ENCODE data around the gene KCNJ4. TPM values are rescaled to one million over a fixed set of nuclear protein-coding genes. Genes with fewer than 3 reads are reported as not detected.

The KCNJ4 gene
- total RNA-seq, 1 experiment from 2014 or later: 0.92 TPM

DNA sequence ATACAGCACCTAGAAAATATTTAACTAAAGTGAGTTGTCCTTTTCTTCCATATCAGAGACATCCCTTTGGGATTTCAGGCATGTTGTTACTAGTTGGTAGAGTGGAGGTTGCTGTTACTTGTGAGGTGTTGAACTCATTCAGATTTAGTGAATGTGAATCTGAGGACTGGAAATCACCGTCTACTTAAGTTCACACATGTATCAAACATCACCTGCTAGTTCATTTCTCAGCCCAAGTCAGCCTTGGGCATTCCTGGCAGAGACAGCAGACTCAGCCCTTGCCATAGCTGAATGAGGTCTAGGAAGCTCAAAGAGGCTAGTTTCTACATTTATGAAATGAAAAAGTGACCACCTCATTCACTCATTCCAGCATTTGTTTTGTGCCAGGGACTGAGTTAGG, 22.6 kb upstream of the KCNJ4 start:
- no peak for DNase-seq
- Histone ChIP-seq H4K8ac (replicated peaks; ENCODE audit: insufficient read length, low read depth, low read length) (no peak overlapping the region), H3K9me3 (ENCODE audit: control insufficient read depth, low read depth, low read length) (no peaks in the 10 kb centered on the region), H2AFZ (ENCODE audit: low read length) (no peak overlapping the region), H3T11ph (ENCODE audit: low read length) (no peak overlapping the region), H2BK120ac (ENCODE audit: low read depth, low read length, poor library complexity, severe bottlenecking) (no peak overlapping the region), H3K4ac (ENCODE audit: low read depth, low read length) (no peak overlapping the region), H3K23ac (ENCODE audit: insufficient read length, low read depth, low read length) (no peak overlapping the region), H4K91ac (ENCODE audit: insufficient read length, low read depth, low read length) (no peak overlapping the region), H3K18ac (ENCODE audit: insufficient read length, low read depth, low read length) (no peak overlapping the region), H2AK5ac (ENCODE audit: insufficient read length, low read length) (no peak overlapping the region), H3K27me3 (ENCODE audit: insufficient read depth, low read length) (no peaks in the 10 kb centered on the region), H3K14ac (ENCODE audit: insufficient read depth, low read length) (no peak overlapping the region), H2BK15ac (ENCODE audit: low read depth, low read length) (no peak overlapping the region), H2BK12ac (ENCODE audit: insufficient read length, low read depth, low read length) (no peak overlapping the region), H3K79me2 (ENCODE audit: insufficient read depth, low read length) (no peaks in the 10 kb centered on the region), H4K5ac (ENCODE audit: insufficient read length, low read depth, low read length) (no peak overlapping the region), H4K20me1 (ENCODE audit: control insufficient read depth, insufficient read depth, insufficient read length) (no peaks in the 10 kb centered on the region), H3K56ac (ENCODE audit: insufficient read length, low read depth, low read length) (no peak overlapping the region), H3K4me2 (ENCODE audit: insufficient read depth, insufficient read length, low read length) (no peak overlapping the region), H3K27ac (ENCODE audit: insufficient read length, low read depth, low read length) (no peak overlapping the region), H3K9ac (ENCODE audit: extremely low read depth, insufficient read length, low read length) (no peak overlapping the region), H2BK5ac (ENCODE audit: insufficient read length, low read length) (no peak overlapping the region), H3K23me2 (ENCODE audit: insufficient read length, low read depth, low read length, poor library complexity, severe bottlenecking) (no peaks in the 10 kb centered on the region), H2BK20ac (ENCODE audit: low read depth, low read length, poor library complexity, severe bottlenecking) (no peak overlapping the region), H3K79me1 (ENCODE audit: insufficient read depth, low read depth, low read length, poor library complexity, severe bottlenecking) (no peaks in the 10 kb centered on the region), H3K4me1 (ENCODE audit: insufficient read depth, low read length) (no peaks in the 10 kb centered on the region)
- H3K4me3 Mint-ChIP-seq: no peak overlapping the region
- peaks cover 6 to 24% (median 17%) of the 10 kb centered on the region in 3 experiments; a peak in 6 of 7 replicates for H3K36me3 Mint-ChIP-seq (ENCODE audit: insufficient read depth in 1 of 3, low read depth in 3 of 3)
- no peaks in the 10 kb centered on the region; the same call in 1 of the 2 replicates for H3K27me3 Mint-ChIP-seq (ENCODE audit: low read depth)
- no peaks in the 10 kb centered on the region for H3K9me3 Mint-ChIP-seq
- TF ChIP-seq, protein P1, sequence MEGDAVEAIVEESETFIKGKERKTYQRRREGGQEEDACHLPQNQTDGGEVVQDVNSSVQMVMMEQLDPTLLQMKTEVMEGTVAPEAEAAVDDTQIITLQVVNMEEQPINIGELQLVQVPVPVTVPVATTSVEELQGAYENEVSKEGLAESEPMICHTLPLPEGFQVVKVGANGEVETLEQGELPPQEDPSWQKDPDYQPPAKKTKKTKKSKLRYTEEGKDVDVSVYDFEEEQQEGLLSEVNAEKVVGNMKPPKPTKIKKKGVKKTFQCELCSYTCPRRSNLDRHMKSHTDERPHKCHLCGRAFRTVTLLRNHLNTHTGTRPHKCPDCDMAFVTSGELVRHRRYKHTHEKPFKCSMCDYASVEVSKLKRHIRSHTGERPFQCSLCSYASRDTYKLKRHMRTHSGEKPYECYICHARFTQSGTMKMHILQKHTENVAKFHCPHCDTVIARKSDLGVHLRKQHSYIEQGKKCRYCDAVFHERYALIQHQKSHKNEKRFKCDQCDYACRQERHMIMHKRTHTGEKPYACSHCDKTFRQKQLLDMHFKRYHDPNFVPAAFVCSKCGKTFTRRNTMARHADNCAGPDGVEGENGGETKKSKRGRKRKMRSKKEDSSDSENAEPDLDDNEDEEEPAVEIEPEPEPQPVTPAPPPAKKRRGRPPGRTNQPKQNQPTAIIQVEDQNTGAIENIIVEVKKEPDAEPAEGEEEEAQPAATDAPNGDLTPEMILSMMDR (conservative IDR thresholded peaks at IDR 0.05): no peak
- H3K27ac Mint-ChIP-seq: peak overlapping the region in 1 of 3 experiments; percentile 71; a peak in 2 of 7 replicates
- peaks cover 6% of the 10 kb centered on the region in 2 experiments for H3K4me1 Mint-ChIP-seq
- WGBS (ENCODE audit: extremely low coverage, insufficient read length, low lambda C conversion rate): no CpG with 5 or more reads among the region's 1 CpG

Data from H9 (cell line).